HG02852 (cell line): Measurements from ENCODE around the gene COPZ1.

ENCODE experiments used
- ATAC-seq: cut with Tn5 transposase; IDR thresholded peaks from one replicate; pipeline ENCODE4 v1.9.1; 2021; ENCODE audit warnings: mild to moderate bottlenecking, moderate library complexity; ENCODE audit not compliant: unreplicated experiment

COPZ1 gene

GRCh38 chr12:54390668-54391551 is 66.0 kb downstream of the COPZ1 start:
- ATAC-seq: peak; percentile 60

DNA sequence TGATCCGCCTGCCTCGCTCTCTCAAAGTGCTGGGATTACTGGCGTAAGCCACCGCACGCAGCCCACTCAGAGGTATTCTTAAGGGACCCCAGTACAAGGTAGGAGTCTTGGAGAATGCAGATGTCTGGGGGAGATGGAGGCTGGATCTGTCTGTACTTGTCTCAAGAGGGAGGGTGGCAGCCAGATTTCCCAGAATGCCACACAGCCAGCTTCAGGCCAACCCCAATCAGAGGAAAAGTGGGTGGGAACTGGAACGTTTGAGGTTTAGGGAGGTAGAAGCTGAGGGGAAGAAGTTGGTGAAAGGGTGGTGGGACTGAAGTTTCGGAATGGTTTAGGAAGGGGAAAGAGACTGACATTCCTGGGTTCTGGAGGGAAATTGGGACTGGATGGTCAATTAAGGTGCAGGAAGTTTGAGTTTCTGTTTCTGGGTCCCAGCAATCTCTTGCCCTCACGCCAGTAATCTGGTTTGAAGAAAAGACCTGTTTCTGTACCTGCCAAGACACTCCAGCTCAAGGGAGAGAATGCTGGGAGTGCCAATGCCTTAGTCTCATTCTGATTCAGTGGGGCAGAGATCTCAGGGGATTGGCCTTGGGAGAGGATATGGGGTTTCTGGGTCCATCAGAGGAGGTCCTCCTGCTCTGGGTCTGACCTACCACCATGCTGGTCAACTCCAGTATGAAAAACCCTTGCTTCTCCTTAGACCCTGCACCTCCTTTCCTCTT is 67.7 kb downstream of the COPZ1 start:
- ATAC-seq: no peak

DNA sequence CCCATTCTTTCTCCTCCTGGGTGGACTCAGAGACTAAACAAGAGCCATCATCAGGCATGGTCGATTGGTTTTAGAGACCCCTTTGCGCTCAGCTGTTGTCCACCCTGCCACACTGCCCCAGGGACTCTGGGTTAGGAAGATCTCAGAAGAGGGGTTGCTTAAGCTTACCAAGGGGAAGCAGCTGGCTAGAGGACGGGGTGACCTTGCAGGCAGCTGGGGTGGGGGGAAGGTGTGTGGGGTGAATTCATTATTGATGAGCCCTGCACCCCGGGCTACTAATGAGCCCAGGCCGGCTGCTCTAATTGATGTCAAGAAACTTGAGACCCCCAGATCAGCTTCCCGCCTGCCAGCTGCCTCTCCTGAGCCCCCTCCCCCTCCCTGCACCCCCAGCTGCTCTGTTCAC is 68.3 kb downstream of the COPZ1 start:
- no peak for ATAC-seq

DNA sequence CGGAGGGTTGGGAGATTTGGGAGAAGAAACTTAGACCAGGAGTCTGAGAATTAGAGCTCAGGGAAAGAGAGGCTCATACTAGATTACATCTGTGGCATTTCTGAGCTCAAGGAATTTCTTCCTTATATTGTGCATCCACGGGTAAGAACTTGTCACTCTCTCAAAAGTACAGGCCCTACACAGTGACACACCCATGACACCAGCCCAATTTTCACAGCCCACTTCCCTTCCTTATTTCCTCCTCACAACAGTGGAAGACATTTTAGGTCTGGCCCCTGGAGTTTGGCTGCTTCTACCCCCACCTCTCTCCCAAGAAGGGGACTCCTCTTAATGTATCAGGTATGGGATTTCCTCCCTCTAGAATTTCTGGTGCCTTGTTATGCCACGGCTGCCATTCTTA is 68.8 kb downstream of the COPZ1 start:
- ATAC-seq: no peak

- ATAC-seq: no peak
Observed at GRCh38 chr12:54394281-54394719, 69.4 kb downstream of the COPZ1 start.

DNA sequence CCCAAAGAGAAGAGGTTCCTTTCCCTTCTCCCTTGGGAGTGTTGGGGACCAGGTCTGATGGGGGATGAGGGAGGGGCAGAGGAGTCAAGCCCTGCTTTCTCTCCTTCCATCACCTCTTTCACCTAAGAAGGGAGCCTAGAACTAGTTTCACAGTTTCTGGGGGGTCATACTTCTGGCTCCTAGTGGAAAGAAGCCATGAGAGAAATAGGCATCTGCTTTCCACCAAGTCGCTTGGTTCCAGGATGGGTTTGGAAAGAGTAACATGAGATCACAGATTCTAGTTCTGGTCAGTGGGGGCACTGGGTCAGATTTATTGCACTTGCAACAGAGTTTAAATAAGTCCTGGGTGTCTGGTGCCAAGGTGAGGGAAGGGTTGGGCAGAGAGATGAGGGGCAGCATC is 70.1 kb downstream of the COPZ1 start:
- no peak for ATAC-seq

GRCh38 chr12:54395545-54395944 is 70.6 kb downstream of the COPZ1 start:
- ATAC-seq: no peak

GRCh38 chr12:54397157-54397556 is 72.2 kb downstream of the COPZ1 start:
- ATAC-seq: no peak

- ATAC-seq: no peak
Observed at GRCh38 chr12:54398218-54398617, 73.3 kb downstream of the COPZ1 start.

DNA sequence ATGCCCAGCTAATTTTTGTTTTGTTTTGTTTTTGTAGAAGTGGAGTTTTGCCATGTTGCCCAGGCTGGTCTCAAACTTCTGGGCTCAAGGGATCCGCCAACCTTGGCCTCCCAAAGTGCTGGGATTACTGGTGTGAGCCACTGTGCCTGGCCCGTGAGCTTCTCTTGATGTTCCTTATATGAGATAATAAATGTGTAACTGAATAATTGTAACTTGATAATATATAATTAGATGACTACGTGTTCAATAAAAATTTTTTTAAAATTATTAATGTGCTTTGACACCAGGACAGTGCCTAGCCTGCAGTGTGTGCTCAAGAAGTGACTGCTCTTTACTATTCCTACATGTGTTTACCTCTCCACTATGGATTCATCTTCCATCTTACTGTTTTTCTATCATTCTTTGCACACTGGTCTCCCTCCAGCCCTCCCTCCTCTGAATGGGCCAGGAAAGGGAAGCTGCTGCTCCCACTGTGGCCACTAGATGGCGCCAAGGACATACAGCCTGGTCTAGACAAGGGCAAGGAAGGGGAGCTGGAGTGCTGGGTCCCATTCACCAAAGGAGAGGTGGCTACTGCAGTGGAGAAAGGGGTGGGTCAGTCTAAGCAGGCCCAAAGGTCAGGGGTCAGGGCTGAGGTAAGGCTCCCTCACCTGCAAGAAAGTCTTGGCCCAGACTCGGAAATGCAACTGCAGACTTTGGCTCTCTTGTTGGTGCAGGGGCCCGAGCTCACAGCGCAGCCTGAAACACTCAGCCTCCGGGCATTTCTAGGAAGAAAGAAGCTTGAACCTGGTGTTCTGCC is 74.3 kb downstream of the COPZ1 start:
- peak; percentile 81 for ATAC-seq

DNA sequence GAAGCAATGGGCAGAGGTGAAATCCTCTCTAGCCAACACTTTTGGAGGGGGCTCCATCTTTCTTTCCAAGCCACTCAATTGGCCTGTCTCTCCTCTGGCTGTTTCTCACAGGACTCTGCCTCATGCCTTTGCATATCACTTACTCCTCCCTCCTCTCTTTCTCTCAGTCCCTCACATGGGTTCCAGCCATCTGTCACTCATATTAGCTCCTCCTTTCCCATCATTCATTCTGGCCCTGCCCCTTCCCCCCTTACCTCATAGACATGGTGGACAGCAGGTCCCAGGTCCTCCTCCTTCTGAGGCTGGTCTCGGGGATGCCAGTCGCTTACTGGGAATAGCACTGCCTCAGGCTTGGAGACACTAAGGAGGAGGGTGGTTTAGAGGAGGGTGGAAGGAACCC is 76.2 kb downstream of the COPZ1 start:
- no peak for ATAC-seq
